ENCODE measurements around the gene IL18. TPM values are rescaled to one million over a fixed set of nuclear protein-coding genes. Genes with fewer than 3 reads are reported as not detected.

The IL18 gene
- total and polyA plus RNA-seq, 2 of the 8 experiments (the other 6 are each of a cell fraction or from before 2014, with no cell fraction given), result 0.29 to 0.84 TPM

DNA sequence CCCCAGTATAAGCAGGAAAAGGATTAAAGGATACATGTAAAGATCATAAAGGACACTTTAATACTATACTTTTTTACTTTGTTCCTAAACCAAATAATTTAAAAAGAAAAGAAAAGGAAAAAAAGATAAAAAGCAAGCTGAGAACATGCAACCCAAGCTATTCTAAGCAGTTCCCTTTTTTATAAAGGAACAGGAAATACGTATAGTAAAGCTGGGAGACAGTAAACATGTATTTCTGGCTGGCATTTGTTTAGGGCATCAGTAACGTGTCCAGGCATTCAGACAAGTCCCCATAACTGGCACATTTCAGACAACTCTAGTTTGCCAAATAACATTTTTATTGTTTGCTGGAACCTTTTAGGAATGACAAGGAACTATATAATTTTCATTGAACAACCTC, 36.4 kb upstream of the IL18 start:
- Histone ChIP-seq H4K91ac (replicated peaks; ENCODE audit: insufficient read length, low read length) (no peak overlapping the region), H3K4me3 (ENCODE audit: extremely low read depth in 1 of 4, insufficient read depth in 2 of 4, low read depth in 3 of 4, low read length in 4 of 4) (no peak overlapping the region), H3K18ac (ENCODE audit: extremely low read depth, low read length) (no peak overlapping the region), H3K23ac (ENCODE audit: insufficient read length) (no peak overlapping the region), H4K20me1 (replicated peaks in 1 of 2; ENCODE audit: control insufficient read depth in 1 of 2, insufficient read depth in 2 of 2, low read length in 2 of 2) (no peaks in the 10 kb centered on the region), H3K27me3 (replicated peaks in 1 of 4; ENCODE audit: control insufficient read depth in 3 of 4, extremely low read depth in 1 of 4, insufficient read depth in 3 of 4, low read length in 3 of 4) (no peaks in the 10 kb centered on the region; a peak in 1 of 7 replicates), H2BK12ac (ENCODE audit: low read depth, low read length) (no peak overlapping the region), H3K4me2 (ENCODE audit: insufficient read depth in 1 of 2, low read depth in 2 of 2, low read length in 2 of 2) (no peak overlapping the region), H4K8ac (ENCODE audit: extremely low read depth, insufficient read depth, low read length) (no peak overlapping the region), H3K36me3 (ENCODE audit: control insufficient read depth in 2 of 4, insufficient read depth in 4 of 4, low read length in 3 of 4) (no peaks in the 10 kb centered on the region), H2BK120ac (replicated peaks; ENCODE audit: low read depth, low read length) (no peak overlapping the region), H2AK5ac (ENCODE audit: low read depth, low read length) (no peak overlapping the region), H3K56ac (replicated peaks; ENCODE audit: insufficient read length, low read depth, low read length) (no peak overlapping the region), H2BK15ac (ENCODE audit: low read length) (no peak overlapping the region), H3K9ac (replicated peaks in 1 of 4; ENCODE audit: extremely low read depth in 1 of 4, low read depth in 3 of 4, low read length in 3 of 4) (no peak overlapping the region), H3K79me2 (ENCODE audit: control insufficient read depth in 1 of 2, insufficient read depth in 2 of 2, low read length in 2 of 2) (no peaks in the 10 kb centered on the region), H3K79me1 (ENCODE audit: low read depth, low read length) (no peaks in the 10 kb centered on the region), H3K9me3 (ENCODE audit: insufficient read depth in 2 of 2, low read depth in 1 of 2, low read length in 1 of 2) (no peaks in the 10 kb centered on the region), H2AFZ (ENCODE audit: low read length) (no peak overlapping the region), H2BK5ac (ENCODE audit: low read depth, low read length) (no peak overlapping the region), H3K4me1 (replicated peaks in 1 of 4; ENCODE audit: control insufficient read depth in 3 of 4, insufficient read depth in 4 of 4, low read length in 3 of 4) (no peaks in the 10 kb centered on the region), H3K4ac (replicated peaks; ENCODE audit: insufficient read length, low read depth, low read length) (no peak overlapping the region), H3K27ac (ENCODE audit: low read depth, low read length) (no peak overlapping the region), H2BK20ac (ENCODE audit: low read length) (no peak overlapping the region), H3K23me2 (ENCODE audit: low read depth, low read length) (no peaks in the 10 kb centered on the region), H3K14ac (ENCODE audit: insufficient read length) (no peak overlapping the region), H4K5ac (ENCODE audit: insufficient read length, low read depth, low read length) (no peak overlapping the region)
- POLR2A ChIA-PET (ENCODE audit: partially characterized antibody), result interaction anchor here (0.7 kb wide), 1 partner anchor 288 kb away, joined by 3 read pairs; no protein-coding TSS in a partner anchor
- TF ChIP-seq CBX5 (IDR thresholded peaks at IDR 0.05; ENCODE audit: low read depth, low read length) (no peak), NANOG (IDR thresholded peaks at IDR 0.05; ENCODE audit: insufficient read depth, low read depth, low read length, poor library complexity, severe bottlenecking) (no peak), JUND (IDR thresholded peaks at IDR 0.05; ENCODE audit: low read length) (no peak)
- CTCF ChIA-PET (ENCODE audit: partially characterized antibody), result interaction anchor here (0.7 to 0.8 kb wide), 2 partner anchors 25 to 88 kb away, joined by 3 read pairs; partner anchors contain the start of gene BCO2
- DNase-seq (ENCODE audit: low read depth in 1 of 2, low spot score in 2 of 2), result no peak
- FAIRE-seq, result no peak
- WGBS, 2 experiments (ENCODE audit: extremely low coverage in 1 of 2, insufficient coverage in 1 of 2, insufficient read length in 1 of 2, insufficient replicate concordance in 2 of 2, low coverage in 1 of 2, low lambda C conversion rate in 2 of 2, missing lambda C conversion rate in 1 of 2), result 36% methylated on average over 2 of the region's 2 CpGs; no CpG with 5 or more reads in 1 of the 2 experiments

Measured in H1 (cell line).